Stimulated activated CD4-positive, alpha-beta T cell treated with anti-CD3 and anti-CD28 coated beads, TNF-alpha, amount 100 ng/mL, for 48 hours (primary cell): ENCODE measurements around the gene TMEM253.

ENCODE experiments used
- DNase-seq, 3 donors: peaks; one replicate each; pipeline ENCODE4 v3.0.0-alpha.2; 2020; ENCODE audit warnings: low read depth in 3 of 3

Gene TMEM253

DNA sequence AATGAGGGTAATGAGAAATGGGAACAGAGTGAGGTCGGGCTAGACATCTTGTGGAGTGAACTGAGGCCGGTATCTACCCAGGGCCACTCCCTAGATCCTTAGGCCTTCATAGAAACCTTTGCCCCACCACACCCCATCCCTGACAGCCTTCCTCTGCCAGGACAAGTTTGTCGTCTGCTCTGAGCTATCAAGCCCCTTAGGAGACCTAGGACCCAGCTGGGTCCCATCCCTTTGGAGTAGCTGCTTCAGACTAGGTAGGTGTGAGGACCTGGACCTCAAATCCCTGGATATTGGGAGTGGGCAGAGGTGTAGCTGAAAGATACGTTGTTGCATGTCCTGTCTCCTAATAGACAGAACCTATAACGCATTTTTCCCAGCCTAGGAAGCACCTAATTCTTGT lies at the start of gene TMEM253:
TMEM253 (plus strand) TSS at position 136 of the 400 bp plus-strand sequence. CDS start 278 bp downstream, outside the sequence.
- no peak for DNase-seq

DNA sequence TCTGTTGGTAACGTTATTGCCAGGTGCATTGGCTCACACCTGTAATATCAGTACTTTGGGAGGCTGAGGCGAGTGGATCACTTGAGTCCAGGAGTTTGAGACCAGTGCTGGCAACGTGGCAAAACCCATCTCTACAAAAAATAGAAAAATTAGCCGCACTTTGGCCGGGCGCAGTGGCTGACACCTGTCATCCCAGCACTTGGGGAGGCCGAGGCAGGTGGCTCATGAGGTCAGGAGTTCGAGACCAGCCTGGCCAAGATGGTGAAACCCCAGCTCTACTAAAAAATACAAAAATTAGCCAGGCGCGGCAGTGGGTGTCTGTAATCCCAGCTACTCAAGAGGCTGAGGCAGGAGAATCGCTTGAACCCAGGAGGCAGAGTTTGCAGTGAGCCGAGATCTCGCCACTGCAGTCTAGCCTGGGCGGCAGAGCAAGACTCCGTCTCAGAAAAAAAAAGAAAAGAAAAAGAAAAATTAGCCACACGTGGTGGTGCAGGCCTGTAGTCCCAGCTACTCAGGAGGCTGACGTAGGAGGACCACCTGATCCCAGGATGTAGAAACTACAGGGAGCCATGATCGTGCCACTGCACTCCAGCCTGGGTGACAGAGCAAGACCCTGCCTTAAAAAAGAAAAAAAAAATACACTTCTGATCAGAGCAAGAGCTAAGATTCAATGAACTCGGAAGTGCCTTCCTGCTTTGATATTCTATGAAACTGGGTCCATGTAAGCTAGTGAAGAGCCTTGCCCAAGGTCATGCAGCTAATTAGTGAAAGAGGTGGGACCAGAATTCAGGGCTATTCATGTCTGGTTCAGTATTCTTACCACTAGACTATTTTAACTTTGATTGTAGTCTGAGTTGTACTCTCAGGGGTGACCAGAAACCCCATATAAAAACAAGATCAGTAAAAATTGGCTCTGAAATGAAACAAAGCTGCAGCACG lies 47.4 kb upstream of the TMEM253 start:
- no peak for DNase-seq

DNA sequence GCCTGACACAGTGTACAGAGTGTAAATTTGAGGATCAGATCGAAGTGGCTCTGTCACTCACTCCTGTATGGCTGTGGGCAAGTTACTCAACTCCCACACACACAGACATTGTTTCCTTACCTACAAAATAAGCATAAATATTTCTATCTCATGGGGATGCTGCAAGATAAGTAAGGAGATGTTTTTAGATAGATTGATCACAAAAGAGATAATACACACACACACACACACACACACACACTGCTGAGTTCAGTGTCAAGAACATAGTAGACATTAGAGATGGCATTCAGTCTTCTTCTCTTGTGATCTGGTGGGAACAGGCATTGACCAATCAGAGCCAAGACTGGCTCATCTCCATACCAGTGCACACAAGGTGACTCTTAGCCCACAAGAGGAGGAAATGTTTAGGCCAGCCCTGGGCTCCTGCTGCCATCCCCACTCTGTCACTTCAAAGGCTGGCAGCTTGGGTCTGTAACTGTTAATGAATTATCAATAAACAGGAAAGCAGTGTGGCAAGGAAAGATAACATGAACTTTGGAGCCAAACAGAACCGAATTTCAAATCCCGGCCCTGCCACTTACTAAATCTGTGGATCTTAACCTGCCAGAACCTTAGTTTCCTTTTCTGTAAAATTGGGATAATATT lies 46.6 kb upstream of the TMEM253 start:
- no peak for DNase-seq

DNA sequence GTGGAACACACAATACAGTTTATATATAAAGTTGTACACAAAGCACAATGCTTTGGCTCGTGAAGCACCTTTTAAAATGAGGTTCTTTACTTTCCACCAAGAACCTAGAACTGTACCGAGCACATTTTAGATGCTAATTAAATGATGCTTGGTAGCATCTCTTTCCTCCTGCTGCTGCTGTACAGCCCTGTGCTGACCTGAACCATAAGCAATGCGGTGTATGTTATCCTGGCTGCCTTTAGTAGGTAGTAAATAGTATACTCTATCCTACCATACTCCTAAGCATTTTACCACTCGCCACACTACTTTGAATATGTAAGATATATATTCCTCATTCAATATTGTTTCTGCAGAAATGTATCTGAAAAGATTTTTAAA lies 46.1 kb upstream of the TMEM253 start:
- no peak for DNase-seq

DNA sequence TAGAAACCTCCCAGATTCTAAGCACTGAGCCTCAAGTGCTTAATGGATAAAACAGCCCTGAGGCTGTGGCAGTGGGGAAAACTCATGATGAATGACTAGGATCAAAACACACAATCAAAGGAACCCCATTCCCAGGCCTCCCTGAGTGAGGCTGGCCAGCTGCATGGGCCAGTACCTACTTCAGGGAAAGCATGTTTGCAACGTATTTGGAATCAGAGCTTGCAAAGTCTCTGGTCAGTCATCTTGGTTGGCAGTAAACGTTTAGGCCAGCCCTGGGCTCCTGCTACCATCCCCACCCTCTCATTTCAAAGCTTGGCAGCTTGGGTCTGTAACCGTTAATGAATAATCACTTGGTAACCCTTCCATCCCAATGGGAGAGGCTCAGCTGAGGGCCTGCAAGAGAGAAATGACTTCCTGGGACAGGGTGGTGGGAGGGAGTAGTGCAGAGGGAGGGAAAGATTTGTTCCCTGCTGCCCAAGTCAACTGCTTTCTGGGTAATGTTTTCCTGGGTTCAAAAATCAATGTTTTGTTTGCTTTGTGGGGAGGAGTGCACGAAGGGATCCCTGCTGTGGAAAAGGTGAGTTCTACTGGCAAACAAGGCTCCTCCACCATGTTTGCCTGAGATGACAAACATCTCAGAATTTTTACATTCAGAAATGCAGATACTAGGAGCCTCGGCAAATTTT lies 45.3 kb upstream of the TMEM253 start:
- no peak for DNase-seq

DNA sequence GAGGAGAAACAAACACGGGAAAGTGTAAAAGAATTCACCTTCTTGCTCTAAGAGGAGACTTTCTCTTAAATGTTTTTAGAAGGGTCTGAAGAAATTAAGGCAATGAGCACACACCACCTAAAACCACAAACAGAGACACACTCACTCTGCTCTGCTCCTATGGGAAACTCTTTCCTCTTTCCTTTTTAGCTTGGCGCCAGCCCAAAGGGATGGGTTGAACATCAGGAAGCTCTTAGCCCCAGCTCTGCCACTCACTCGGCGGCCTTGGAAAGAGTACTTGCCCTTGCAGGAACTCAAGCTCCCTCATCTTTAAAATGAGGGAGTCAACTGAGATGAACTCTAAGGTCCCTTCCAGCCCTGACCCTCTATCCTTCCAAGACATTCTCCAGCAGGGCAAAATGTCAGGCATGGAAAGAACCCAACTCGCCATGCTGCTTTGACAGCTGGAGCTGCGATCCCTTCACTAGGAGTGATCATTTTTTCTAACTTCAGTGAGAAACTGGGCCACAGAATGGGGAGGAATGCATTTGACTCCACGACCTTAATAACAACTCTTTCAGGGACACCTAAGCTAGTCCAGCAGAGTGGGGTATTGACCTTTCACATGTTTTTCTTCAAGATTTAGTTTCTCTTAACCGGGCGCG lies 44.2 kb upstream of the TMEM253 start:
- no peak for DNase-seq

DNA sequence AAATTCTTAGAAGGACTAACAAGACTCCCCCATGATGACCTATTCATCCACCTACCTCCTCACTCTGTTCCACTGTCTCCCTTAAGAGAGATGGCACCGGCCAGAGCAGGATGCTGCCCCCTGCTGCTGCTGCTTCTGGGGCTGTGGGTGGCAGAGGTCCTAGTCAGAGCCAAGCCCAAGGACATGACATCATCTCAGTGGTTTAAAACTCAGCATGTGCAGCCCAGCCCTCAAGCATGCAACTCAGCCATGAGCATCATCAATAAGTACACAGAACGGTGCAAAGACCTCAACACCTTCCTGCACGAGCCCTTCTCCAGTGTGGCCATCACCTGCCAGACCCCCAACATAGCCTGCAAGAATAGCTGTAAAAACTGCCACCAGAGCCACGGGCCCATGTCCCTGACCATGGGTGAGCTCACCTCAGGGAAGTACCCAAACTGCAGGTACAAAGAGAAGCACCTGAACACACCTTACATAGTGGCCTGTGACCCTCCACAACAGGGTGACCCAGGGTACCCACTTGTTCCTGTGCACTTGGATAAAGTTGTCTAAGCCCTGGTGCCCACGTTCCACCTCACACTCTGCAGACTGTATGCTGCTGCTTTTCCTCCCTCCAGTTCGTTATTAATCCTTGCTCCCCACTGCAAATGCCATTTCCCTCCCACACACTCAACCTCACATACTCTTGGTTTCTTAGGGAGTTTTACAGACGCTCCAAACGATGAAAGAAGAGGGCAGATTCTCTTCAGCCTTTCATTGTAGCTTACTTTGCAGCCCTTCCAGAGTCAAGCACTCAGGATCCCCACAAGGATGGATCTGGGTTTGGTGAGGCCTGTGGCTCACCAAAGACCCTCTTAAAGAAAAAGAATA lies 42.8 kb upstream of the TMEM253 start, which contains the start of gene RNASE8:
RNASE8 (plus strand) TSS at position 20 of the 873 bp plus-strand sequence; CDS start at position 91, 71 bp downstream.
- no peak for DNase-seq

DNA sequence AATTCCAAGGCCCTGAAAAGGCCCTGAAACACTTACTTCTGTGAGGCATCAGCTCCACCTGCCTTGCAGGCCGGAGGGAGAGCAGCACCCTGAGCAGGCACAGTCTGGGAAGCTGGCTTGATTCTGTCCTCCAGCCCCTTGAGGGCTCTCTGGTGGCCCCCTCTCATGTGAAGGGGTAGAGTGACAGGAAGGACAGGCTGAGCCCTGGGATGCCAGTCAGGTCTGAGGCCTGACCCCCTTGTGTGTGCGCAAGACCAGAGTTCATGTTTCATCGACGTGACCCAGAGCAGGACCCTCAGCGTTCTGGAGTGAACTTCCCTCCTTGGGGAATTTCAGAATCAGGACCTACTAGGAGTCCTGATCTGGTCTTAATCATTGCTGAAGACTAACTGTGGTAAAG lies 42.0 kb upstream of the TMEM253 start:
- DNase-seq, result no peak

DNA sequence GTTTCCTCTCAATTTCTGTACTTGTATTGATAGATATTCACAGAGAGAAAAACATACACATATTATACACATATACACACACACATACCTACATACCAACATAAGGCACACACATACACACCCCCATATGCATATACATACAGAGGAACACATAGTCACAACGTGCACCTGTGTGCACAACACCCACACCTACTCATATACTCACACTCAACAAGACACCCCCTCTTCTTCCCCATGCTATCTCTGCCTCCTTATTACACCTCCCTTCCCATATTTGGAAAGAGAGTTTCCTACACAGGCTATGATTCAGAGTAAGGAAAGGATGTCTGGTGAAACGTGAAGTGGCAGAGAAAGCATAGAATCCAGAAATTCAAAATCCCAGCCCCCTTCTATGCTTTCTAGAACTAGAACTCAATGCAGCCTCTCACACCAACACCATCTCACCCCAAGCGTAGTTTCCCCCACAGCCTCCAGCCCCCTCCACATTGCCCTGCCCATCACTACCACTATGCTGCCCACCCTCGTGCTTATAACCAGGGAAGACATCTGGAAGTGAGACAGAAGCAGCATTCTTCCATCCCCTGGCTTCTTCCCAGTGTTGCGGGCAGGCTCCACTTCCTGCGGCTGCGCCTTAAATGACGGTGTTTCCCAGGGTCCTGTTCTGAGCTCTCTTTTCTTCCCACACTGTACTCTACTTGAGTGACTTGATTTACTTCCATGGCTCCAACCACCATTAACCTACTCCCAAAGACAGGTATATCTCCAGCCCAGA lies 40.8 kb upstream of the TMEM253 start:
- DNase-seq, result no peak

DNA sequence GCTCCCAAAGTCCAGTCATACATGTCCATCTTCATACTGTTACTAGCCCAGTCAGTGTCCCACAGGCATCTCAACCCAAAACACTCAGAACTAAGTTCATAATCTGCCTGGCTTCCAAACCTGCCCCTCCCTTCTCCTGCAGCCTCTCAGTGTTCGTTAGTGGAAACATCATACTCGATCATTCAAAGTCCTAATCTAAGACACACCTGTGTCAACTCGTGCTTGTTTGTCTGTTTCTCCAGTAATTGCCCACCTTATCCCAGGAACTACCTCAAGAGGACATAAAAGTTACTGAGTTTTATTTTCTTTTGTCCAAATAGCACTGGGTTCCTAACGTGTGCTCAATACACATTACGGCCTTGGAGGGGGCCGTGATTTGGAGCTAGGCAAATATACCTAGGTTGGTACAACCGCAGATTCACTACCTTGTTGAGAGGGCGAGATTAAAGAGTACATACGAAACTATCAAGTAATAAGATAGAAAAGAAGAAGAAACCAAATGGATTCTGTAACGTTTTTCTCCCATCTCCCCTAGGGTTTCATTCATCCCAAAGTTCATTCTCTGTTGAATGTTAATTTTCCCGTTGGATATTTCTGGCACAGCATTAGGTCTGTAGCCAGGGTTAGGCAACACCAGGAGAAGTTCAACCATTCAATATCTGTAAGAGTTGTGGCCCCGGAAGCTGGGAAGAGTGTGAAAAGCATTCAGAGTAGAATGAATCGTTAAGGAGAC lies 40.1 kb upstream of the TMEM253 start:
- DNase-seq, result no peak

DNA sequence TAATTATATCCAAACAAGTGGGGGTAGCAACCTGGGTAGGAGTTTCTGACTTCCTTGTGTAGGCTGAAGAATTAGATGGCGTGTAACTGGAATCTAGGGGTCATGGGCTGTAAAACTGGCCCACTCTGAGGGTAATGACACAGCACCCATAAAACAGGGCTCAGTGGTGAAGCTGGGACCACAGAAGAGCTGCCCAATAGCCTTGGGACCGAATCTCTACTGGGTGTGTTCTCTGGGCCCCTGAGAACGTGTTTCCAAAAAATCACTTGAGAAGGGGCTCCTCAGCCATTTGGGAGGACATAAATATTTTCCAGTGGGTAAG lies 39.6 kb upstream of the TMEM253 start:
- DNase-seq, result no peak

DNA sequence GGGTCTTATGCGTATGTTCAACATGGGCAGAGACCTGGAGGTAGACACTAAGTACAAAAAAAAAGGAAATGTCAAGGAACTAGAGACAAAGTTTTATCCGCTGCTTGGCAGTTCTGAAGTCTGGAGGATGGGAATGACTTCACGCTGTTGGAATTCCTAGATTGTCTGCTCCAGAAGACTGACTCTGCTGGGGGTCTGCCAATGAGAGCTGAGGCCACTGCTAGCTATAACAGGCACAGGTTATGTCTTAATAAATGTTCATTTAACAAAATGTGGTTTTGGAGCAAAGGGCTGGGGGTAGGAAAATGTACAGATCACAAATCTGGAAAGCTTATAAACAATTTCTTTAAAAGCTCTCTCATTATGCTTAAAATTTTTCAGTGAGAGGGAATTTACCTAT lies 37.4 kb upstream of the TMEM253 start:
- DNase-seq, result no peak

DNA sequence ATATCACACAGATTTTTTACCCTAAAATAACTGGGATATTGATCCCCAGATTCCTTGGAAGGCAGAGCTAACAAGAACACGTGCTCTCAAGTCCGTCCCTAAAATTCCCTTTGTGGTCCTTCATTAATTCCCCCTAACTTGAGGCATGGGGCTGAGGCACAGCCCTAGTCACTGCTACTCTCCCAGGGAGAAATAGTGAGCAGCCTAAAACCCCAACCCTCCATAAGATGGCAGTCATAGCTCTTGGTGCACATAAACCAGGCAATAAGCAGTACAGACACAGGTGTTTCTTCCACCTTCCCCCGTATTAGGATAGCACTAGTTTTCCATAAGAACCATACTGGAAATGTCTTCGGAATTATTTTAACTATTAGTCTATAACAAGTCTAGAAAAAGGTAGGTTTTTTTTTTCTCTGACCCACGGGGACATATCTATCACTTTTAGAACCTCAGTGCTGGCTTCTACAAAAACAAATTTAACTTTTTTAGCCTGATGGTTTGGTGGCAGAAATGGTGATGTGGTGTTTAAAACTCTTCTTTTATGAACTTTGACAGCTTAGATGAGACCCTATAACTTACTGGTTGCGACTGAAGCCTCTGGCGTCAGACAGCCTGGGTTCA lies 33.9 kb upstream of the TMEM253 start:
- no peak for DNase-seq

DNA sequence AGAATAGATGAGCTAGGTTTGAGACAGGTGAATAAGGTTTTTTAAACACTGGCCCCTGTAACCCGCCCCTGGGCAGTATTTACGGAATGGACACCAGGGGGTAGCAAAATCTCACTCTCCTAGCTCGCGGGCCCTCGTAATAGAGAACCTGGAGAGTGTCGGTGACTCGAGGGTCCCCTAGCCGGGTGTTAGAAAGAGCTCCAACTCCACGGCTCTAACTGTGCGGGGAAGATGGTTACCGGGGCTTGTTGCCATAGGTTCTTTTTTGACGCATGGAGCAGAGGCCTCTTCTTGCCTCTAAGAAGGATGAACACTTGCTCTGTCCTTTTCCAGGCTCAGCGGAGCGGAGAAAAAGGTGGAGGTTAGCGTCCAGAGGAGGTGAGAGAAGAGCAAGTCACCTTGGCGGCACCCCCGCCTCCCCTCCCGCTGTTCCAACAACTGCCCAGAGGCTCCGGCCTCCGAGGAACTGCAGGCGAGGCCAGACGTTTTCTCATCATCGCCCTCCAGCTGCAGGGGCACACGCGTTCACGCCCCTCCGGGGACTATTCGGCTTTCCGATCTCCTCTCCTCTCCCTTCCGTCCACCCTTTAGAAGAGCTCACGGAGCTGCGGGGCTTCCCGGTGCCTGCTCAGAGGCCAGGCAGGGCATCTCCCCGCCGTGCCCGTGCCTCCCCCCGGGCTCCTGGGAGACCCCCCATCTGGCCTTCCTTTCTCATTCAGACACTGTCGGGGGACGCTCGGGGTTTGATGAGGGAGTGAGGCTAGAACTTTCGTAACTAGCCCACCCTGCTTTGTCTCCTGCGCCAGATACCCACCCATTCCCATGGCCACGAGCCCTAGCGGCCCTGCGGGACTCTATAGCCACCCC lies 32.1 kb upstream of the TMEM253 start:
- DNase-seq, result no peak

DNA sequence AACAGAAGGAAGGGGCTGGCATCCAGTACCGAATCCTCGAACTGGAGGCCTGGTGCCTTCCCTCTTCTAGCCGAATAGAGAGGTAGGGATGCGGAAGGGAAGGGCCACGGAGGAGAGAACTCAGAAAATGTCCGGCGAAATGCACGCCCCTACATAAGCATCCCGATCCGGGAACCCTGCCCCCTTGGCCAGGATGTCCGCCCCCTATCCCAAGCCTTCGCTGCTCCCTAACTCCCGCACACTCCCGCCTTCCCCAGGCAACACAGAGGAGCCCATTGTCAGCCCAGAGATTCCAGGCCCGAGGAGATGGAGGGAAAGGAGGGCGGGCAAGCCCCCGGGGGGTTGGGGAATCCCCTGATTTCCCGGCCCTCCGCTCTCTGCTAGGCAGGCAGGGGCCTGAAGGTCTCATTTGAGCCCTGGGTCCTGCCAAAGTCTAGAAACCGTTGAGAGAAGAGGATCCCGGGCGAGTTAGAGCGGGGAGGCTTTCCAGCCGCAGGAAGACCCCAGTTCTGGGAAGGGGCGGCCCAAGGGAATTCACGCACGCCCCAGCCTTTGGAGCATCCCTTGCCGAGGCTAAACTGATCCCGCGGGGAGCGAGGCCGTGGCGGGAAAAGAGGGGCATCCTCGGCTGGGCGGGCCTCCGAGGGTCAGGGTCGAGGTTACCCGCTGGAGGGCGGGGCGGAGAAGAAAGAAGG lies 31.3 kb upstream of the TMEM253 start:
- DNase-seq, result no peak

DNA sequence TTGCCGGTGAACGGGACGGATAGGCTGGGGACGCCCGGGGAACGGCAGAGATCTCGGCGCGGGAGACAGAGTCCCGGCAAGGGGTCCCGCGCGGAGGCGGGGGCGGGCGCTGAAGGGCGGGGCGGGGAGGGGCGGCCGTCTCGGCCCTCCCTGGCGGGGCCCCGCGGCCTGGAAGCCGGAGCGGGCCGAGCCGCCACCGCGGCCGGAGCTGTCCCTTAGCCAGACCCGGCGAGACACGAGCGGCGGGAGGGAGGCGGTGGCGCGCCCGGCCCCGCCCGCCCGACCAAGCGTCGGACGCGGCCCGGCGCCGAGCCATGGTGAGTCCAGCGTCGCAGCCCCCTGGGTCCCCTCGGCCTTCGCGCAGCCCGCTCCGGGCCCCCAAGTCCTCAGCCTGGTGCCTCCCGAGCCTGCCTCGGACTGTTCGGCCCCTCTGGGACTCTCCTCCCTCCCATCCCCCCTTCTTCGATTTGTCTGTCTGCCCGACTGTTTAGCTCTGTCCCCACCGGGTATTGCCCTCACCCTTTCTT lies 30.7 kb upstream of the TMEM253 start, which contains the start of gene ARHGEF40:
ARHGEF40 (plus strand) TSS at position 222 of the 527 bp plus-strand sequence; CDS start at position 315, 93 bp downstream.
- no peak for DNase-seq

DNA sequence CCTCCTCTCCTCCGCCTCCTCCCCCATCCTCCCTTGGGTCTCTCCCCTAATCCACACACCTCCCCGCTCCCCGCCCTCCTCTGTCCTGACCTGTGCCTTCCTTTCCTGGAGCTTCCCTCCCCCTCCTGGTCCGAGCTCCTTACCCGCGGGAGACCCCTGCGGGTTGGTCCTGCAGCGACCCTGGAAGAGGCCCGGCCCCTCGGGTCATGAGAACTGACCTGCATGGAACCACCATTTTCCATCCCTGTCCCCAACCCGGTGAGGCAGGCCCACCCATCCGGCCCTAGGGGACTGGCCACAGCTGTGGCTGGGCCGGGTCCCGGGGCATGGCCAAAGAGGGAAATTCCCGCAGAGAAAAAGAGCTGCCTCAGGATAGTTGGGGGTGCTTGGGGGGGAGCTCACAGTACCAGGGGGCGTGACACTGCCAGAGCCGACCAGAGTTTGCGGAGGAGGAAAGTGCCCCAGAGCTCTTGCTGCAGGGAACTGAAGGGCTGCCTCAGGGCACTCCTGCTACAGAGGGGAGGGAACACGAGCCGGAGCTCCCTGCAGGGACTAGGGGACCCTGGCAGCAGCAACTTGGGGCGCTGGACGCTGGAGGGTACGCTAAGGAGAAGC lies 30.1 kb upstream of the TMEM253 start:
- DNase-seq, result no peak
